NCI-H187 (cell line): Measurements from ENCODE around the gene RBP5.

Experiments
- DNase-seq, 2 experiments: peaks; one replicate each; lab custom pipeline; 2025; lab: John Stamatoyannopoulos, UW

RBP5 gene

DNA sequence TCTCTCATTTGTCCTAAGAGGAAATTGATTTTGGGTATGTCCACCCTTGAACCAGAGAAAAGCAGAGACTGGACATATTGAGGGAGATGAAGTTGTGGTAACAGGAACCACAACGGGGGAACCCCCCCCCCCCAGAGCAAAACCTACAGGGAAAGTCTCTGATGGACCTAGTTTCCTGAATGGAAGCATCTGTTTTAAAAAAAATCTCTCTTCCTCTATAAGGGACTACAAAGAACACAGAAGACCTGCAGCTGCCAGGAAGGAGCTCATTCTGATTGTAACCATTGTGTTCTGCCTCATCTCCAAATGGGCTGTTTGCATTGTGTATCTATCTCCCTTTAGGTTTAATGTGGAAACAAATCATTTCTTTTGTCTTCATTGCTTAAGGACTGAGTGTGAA, 54.7 kb downstream of the RBP5 start:
- DNase-seq = no peak
